HG03469 (cell line): ENCODE results near the gene CLSTN1.
"Not testable (repeated sequence)": the region's sequence is repeated elsewhere in the genome, so short reads cannot be mapped to it uniquely, and the experiment has no call there.

Experiments used
- ATAC-seq: cut with Tn5 transposase; IDR thresholded peaks from one replicate; pipeline ENCODE4 v1.9.1; 2021; ENCODE audit warnings: mild to moderate bottlenecking, moderate library complexity, moderate number of reproducible peaks; ENCODE audit not compliant: unreplicated experiment

CLSTN1 gene

DNA sequence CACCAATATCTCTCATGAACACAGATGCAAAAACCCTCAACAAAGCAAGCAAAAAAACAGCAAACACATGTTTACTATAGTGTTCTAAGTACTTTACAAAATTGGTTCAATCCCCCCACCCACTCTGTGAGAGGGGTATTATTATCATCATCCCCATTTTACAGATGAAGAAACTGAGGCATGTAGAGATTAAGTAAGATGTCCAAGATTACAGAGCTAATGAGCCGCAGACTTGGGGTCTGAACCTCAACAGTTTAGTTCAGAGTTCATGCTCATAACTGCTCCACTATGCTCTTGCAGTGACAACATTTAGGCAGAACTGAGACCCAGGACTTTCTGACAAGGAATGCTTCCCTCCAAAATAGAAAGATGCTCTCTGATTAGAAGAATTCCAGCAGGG lies 21.9 kb downstream of the CLSTN1 start:
- no peak for ATAC-seq

DNA sequence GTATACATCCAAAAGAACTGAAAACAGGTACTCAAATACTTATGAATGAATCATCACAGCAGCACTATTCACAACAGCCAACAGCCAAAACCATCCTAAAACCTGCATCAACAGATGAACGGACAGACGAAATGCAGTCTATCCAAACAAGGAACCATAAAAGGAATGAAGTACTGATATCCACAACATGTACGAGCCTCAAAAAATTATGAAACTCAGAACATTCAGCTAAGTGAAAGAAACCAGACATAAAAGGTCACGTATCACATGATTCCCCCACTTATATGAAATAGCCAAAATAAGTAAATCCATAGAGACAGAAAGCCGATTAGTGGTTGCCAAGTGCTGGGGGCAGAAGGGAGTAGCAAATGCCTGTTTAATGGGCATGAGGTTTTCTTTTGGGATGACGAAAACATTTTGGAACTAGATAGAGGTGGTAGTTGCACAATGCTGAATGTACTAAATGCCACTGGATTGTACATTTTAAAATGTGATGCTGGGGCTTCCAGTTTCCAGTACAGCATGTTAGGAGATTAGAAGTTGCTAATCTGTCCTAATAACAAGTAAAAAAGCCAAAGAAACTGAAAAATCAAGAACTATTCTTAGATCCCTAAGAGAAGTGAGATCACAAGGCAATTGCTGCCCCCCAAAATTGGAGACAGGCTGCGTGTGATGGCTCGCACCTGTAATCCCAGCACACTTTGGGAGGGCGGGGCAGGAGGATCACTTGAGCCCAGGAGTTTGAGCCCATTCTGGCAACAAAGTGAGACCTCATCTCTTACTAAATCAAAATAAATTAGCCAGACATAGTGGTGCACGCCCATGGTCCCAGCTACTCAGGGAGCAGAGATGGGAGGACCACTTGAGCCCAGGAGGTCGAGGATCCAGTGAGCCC lies 25.3 kb downstream of the CLSTN1 start:
- ATAC-seq, result no peak

DNA sequence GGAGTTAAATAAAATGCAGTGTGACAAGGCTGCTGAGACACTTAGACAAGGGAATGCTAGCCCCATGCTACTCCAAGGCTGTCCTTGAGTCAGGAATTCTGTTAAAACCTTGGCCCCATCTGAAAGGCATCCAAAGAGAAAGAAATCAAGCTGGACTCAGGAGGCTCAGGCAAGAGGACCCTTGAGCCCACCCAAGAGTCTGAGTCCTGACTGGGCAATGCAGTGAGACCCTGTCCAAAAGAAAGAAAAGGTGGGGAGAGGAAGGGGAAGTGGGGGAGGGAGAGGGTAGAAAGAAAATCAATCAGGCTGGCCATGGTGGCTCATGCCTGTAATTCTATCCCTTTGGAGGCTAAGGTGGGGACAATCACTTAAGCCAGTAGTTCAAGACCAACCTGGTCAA lies 26.7 kb downstream of the CLSTN1 start:
- ATAC-seq, result no peak

DNA sequence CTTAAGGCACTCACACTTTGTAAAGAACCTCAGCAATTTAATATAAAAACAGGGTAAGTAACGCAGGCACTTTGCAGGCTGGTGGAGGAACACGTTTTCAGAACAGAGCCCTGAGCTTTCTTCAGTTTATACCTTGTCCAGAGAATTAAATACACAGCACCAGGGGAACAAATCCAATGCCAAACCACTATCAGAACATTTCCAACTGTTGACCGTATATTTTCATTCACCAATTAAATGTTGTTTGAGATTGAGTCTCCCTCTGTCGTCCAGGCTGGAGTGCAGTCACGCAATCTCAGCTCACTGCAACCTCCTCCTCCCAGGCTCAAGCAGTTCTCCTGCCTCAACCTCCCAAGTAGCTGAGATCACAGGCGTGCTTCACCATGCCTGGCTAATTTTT lies 29.7 kb downstream of the CLSTN1 start:
- no peak for ATAC-seq

DNA sequence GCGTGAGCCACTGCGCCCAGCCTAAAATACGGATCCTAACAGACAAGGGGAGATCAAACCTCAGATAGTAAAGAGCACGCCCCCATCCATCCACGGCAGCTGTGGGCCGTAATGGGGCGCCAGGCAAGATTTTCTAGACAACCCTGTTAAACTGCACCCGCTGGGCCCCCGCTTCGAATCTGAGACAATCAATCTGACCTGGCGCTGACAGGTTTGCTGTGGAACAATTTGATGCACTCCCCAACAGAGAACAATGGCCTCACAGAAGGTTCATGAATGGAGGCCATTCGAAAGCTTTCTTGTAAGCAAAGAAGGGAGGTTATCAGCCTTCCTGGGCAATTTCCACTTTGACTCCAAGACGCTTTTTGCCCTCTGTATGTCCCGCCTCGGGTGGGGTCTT lies 30.5 kb downstream of the CLSTN1 start:
- no peak for ATAC-seq

DNA sequence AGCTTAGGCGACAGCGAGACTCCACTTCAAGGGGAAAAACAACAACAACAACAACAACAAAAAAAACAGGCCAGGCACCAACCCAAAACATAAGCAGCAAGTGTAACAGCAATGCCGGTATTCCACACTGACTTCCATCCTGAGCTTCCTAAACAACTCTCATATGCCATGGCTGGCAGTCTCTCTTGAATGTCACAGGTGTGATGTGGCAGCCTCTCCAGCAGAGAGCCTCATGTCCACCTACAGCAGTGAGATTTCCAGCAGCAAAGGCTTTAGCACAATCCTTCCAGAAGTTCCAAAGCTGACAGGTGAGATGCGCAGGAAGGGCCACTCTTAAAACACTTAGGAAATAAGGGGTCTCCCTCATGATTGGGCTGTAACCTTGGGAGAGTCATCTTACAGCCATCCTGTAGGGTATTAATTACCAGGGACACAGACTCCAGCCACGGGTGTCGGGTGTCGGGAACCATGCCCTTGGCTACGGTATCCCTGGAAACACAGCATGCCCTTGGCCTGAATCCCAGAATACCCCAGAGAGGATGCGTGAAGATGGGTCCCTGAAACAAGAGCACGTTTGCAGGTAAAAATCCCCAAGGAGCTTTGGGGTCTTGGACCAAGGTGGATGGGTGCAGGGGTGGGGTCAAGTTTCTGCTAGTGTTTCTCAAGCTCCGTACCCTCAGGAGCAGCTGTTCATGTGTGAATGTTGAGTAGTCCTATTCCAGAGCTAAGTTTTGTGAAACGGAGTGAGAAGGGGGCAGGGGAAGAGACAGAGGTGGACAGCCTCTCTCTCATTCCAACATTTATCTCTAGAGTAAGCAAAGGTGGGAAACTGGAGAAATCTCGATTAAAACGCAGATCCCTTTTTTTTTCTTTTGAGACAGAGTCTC lies 31.4 kb downstream of the CLSTN1 start:
- no peak for ATAC-seq

DNA sequence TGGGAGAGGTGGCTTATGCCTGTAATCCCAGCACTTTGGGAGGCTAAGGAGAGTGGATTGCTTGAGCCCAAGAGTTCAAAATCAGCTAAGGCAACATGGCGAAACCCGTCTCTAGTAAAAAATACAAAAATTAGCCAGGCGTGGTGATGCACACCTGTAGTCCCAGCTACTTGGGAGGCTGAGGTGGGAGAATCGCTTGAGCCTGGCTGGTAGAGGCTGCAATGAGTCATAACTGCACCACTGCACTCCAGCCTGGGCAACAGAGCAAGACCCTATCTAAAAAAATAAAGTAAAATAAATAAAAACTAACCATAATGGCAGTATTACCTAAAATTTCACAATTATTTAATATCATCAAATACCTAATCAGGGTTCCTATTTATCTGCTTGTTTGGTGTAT lies 34.1 kb downstream of the CLSTN1 start:
- not testable (repeated sequence) for ATAC-seq

DNA sequence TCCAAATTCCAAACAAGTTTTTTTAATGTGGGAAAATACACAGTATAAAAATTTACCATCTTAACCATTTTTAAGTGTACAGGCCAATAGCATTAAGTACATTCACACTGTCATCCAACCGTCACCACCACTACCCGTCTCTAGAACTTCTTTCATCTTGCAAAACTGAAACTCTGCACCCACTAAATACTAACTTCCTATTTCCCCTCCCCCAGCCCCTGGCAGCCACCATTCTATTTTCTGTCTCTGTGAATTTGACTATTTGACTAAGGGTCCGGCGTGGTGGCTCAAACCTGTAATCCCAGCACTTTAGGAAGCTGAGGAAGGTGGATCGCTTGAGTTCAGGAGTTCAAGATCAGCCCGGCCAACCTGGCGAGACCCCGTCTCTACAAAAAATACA lies 36.1 kb downstream of the CLSTN1 start:
- ATAC-seq, result no peak

DNA sequence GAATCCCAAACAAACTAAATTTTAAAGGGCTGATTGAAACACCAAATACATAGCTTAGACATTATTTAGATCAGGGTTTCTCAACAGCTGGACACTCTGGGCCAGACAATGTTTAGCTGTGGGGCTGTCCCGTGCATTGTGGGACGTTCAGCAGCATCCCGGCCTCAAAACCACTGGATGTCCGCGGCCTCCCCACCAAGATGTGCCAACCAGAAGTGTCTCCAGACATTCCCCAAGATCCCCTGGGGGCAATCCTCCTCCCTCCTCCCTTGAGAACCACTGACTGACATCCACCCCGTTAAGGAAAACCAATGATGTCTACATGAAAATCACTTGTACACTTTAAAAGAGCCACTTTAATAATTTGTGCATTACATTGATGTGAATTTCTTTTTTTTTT lies 38.4 kb downstream of the CLSTN1 start:
- no peak for ATAC-seq

DNA sequence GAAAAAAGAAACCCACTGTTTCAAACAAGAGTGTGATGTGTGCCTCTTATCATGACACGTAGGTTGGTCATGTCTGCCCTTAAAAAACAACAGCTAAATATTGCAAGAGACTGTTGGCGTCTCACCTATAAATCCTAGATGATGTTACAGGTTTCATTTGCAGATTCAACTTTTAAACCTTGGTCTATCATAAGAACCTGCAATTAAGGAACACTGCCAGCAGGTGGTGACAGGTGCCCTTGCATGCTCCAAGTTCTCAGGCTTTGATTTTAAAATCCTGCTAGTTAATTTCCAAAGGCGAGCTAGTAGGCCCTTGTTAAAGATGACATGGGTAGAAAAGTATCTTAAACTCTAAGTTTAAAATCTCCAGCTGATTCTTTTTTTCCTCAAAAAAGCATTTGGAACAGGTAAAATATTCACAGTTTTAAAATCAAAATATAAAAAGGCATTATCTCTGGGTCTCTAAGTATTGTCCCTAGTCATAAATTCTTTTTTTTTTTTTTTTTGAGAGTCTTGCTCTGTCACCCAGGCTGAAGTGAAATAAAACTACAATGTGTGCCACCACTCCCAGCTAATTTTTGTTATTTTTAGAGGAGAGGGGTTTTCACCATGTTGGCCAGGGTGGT lies 39.1 kb downstream of the CLSTN1 start:
- no peak for ATAC-seq

DNA sequence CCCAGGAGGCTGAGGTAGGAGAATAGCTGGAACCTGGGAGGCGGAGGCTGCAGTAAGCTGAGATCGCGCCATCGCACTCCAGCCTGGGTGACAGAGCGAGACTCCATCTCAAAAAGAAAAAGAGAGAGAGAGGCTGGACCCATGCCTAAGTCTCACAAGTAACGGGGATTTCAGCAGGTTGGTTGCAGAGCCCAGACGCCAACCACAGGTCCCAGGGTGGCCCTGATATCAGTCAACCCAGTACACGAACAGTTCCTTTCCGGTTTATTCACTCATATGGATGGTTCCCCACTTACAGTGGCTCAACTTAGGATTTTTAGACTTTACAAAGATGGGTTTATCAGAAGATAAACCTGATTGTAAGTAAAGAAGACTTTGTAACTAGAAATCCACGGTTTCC lies 40.9 kb downstream of the CLSTN1 start:
- no peak for ATAC-seq

DNA sequence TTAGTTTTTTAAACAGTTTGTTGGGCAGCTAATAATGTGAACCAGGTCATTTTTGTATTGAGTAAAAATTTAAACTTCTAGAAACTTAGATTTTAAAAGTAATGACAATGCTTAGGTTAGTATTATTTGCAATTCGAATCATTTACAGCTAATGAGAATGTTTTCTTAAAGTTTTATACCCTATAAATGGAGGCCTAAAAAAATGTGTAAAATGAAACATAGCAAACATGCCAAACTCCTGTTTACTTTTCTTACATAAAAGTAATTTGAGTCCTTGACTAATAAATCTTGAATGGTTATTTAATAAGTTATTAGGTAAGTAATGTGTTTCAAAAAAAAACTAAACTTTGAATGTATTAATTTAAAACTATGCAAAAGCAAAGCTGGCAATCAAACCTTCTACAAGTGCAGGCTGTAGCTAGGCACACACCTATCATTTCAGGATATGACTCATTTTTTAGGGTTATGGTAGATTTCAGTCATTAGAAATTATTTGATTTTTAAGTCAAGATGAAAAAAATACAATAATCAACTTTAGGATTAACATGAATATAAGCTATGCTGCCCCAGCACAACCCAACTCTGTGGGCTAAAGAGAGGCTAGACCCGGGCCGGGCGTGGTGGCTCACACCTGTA lies 41.5 kb downstream of the CLSTN1 start:
- ATAC-seq, result no peak

DNA sequence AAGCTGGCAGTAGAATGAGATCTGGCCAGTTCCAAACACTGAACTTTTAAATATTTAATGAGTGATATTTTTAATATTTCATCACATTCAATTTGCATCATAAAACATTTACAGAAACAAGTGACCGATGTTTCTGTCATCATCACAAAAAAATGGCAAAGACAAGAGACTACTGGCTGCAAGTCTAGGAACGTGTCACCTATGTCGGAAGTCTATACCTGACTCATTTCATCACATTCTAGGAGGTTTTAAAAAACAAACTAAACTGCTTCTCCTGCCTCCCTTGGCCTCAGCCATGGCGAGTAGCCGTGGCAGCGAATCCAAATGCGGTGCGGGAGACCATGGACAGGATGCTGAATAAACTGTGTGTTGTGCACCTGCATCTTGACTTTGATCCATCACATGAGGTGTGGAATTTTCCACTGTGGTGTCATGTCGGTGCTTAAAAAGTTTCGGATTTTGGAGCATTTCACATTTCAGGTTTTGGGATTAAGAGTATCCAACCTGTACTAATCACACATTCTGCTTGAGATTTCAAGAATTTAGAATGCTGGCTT lies 43.1 kb downstream of the CLSTN1 start:
- no peak for ATAC-seq

DNA sequence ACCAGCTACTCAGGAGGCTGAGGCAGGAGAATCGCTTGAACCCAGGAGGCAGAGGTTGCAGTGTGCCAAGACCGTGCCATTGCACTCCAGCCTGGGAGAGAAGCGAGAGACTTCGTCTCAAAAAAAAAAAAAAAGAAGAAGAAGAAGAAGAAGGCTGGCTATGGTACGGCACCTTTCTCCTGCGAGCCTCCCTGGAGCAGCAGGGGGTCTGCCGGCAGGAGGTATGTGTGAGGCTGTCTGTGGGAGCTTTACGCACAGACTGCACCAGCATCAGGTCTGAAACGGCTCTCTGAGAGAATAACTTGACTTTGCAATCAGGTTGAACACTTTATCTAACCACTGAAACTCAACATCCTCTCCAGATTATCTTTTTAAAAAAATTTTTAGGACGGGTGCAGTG lies 44.9 kb downstream of the CLSTN1 start:
- no peak for ATAC-seq

DNA sequence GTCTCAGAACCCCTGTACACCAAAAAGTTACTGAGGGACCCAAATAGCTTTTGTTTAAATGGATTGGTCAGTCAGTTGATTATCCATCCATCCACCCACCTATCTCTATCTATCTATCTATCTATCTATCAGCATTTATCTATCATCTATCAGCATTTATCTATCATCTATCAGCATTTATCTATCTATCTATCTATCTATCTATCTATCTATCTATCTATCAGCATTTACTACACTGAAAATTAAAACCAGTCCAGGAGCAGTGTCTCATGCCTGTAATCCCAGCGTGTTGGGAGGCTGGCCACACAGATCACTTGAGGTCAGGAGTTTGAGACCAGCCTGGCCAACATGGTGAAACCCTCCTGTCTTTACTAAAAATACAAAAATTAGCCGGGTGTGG lies 47.1 kb downstream of the CLSTN1 start:
- ATAC-seq, result no peak

DNA sequence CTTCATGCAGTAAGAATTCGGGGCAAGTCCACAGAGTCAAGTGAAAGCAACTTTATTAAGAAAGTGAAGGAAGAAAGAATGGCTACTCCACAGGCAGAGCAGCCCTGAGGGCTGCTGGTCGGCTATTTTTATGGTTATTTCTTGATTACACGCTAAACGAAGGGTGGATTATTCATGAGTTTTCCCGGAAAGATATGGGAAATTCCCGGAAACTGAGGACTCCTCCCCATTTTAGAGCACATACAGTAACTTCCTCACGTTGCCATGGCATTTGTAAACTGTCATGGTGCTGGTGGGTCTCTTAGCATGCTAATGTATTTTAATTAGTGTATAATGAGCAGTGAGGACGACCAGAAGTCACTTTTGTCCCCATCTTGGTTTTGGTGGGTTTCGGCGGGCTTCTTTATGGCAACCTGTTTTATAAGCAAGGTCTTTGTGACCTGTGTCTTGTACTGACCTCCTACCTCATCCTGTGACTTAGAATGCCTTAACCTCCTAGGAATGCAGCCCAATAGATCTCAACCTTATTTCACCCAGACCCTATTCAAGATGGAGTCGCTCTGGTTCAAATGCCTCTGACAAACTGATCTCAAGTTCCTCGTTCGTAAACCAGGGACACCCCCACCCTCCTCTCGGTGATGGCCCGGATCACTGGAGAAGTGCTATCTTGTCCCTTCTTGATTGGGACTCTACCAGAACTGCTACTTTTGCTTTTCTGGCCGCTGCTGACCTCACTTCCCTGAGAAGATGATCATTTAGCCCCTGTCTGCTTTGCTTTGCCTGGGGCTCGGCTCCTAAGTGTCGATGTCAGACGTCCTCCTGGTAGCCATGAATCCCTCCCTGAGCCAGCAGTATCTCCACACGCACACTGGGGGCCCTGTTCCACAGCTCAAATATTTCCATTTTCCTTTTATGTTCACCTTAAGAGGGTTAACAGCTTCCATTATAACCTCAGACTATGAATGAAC lies 48.8 kb downstream of the CLSTN1 start:
- no peak for ATAC-seq

DNA sequence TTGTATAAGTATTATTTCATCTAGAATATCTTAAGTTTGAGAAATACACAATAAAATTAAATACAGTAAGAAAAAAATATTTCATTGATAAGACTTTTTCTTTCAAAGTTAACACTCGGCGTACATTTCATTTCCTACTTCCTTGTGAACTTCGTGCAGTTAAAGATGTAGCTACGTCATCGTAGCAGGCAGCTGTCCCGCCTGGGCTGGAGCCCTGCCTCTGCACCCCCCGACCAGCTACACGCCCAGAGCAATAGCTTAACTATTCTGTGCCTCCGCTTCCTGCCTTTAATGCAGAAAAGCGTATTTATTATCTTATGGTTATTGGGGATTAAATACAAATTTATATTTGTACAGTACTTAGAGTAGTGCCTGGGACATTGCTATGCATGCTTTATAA lies 53.5 kb downstream of the CLSTN1 start:
- no peak for ATAC-seq

DNA sequence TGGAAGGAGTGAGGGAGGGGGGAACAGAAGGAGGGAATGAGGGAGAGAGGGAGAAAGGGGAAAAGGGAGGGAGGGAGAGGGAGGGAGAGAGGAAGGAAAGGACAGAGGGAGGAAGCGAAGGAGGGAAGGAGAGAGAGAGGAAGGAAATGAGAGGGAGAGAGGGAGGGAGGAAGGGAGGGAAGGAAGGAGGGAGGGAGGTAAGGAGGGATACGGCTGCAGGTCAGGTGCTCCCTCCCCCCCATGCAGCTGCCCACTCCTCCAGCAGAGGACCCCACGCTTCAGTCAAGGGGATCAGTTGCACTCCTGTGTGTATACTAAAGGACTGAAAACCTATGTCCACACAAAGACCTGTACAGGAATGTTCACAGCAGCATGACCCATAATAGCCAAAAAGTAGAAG lies 54.8 kb downstream of the CLSTN1 start:
- ATAC-seq, result no peak

DNA sequence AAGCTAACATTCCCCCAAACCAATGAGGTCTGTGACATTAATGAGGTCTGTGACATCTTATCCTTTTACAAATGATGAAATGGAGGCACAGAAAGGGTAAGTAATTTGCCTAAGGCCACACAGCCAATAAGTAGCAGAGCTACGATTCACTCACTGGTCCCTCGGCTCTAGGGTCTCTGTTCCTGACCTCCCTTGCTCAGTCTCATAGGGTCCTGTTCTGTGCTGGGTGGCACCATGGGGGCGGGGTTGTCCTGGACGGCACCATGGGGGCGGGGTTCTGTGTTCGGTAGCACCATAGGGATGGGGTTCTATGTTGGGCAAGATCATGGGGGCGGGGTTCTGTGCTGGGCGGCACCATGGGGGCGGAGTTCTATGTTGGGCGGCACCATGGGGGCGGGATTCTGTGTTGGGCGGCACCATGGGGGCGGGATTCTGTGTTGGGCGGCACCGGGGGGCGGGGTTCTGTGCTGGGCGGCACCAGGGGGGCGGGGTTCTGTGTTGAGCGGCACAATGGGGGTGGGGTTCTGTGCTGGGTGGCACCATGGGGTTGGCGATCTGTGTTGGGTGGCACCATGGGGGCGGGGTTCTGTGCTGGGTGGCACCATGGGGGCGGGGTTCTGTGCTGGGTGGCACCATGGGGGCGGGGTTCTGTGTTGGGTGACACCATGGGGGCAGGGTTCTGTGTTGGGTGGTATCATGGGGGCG lies 55.6 kb downstream of the CLSTN1 start:
- no peak for ATAC-seq
